HEK293 (cell line): ENCODE results near the gene DSG1.

Source experiments
- CTCF ChIA-PET: fragments of 350-600 bp; formaldehyde crosslinking; extraction: SDS; loops from one replicate; lab custom pipeline; 2021; ENCODE audit warnings: antibody characterized with exemption; lab: Yijun Ruan, JAX
- POLR2A ChIA-PET: fragments of 300-600 bp; formaldehyde crosslinking; extraction: SDS; loops from one replicate; lab custom pipeline; 2020; ENCODE audit warnings: antibody characterized with exemption, inconsistent platforms; lab: Yijun Ruan, JAX
- H3K27ac ChIP-seq: fragments of 200-500 bp; sonication (Bioruptor generic); 2 replicates; pipeline ENCODE4 v1.5.1; 2014; ENCODE audit warnings: low read depth, low read length, control low read depth, inconsistent platforms; ENCODE audit errors: extremely low read depth
- H3K36me3 ChIP-seq, 2 experiments: fragments of 200-500 bp in 1 of 2; sonication (Bioruptor generic) in 1 of 2; 1 replicate in 1 of 2; 2 replicates in 1 of 2; pipeline ENCODE4 v1.5.1; 2014 to 2017; ENCODE audit warnings: inconsistent platforms in 2 of 2, low read length in 2 of 2; ENCODE audit not compliant: control insufficient read depth in 2 of 2, insufficient read depth in 1 of 2
- H3K4me1 ChIP-seq: fragments of 200-500 bp; sonication (Bioruptor generic); 2 replicates; pipeline ENCODE4 v1.5.1; 2014; ENCODE audit warnings: mild to moderate bottlenecking, low read length, inconsistent platforms; ENCODE audit not compliant: control insufficient read depth, insufficient read depth
- H3K4me3 ChIP-seq: 2 replicates; pipeline ENCODE4 v1.5.1; 2011; ENCODE audit warnings: low read depth, mild to moderate bottlenecking, control low read depth, low read length, moderate library complexity
- H3K9me3 ChIP-seq: fragments of 200-500 bp; sonication (Bioruptor generic); 2 replicates; pipeline ENCODE4 v1.5.1; 2014; ENCODE audit warnings: low read depth, low read length, inconsistent platforms; ENCODE audit not compliant: control insufficient read depth, insufficient read depth
- BCL11A ChIP-seq: fragments of 450-650 bp; formaldehyde crosslinking; IDR thresholded peaks from 2 replicates; pipeline ENCODE4 v1.5.1; 2016; ENCODE audit warnings: low read depth, missing biosample characterization, missing genetic modification characterization
- CTCF ChIP-seq: fragments of 450-650 bp; formaldehyde crosslinking; IDR thresholded peaks from 2 replicates; pipeline ENCODE4 v1.5.1; 2016; ENCODE audit warnings: missing biosample characterization, missing genetic modification characterization
- HOXC10 ChIP-seq: sonication (generic); formaldehyde crosslinking; IDR thresholded peaks from 2 replicates; pipeline ENCODE4 v1.8.1; 2023; ENCODE audit warnings: mild to moderate bottlenecking, missing genetic modification reagents
- IKZF3 ChIP-seq: fragments of 450-650 bp; IDR thresholded peaks from 2 replicates; pipeline ENCODE4 v1.5.0; 2018; ENCODE audit warnings: missing biosample characterization, mild to moderate bottlenecking, missing genetic modification characterization, moderate library complexity
- PRDM10 ChIP-seq: fragments of 450-650 bp; formaldehyde crosslinking; IDR thresholded peaks from 2 replicates; pipeline ENCODE4 v1.5.1; 2016; ENCODE audit warnings: missing biosample characterization, missing genetic modification characterization
- RBAK ChIP-seq: fragments of 450-650 bp; formaldehyde crosslinking; IDR thresholded peaks from 2 replicates; pipeline ENCODE4 v1.5.1; 2016; ENCODE audit warnings: missing biosample characterization, missing genetic modification characterization
- YY1 ChIP-seq: fragments of 450-650 bp; formaldehyde crosslinking; IDR thresholded peaks from 2 replicates; pipeline ENCODE4 v1.5.1; 2018; ENCODE audit warnings: missing biosample characterization, missing genetic modification characterization
- YY2 ChIP-seq: fragments of 450-650 bp; formaldehyde crosslinking; IDR thresholded peaks from 2 replicates; pipeline ENCODE4 v1.5.1; 2016; ENCODE audit warnings: missing biosample characterization, missing genetic modification characterization
- ZBTB17 ChIP-seq: fragments of 450-650 bp; formaldehyde crosslinking; IDR thresholded peaks from 2 replicates; pipeline ENCODE4 v1.5.1; 2016; ENCODE audit warnings: missing biosample characterization, missing genetic modification characterization
- ZBTB26 ChIP-seq: fragments of 450-650 bp; formaldehyde crosslinking; optimal IDR thresholded peaks from 2 replicates; pipeline ENCODE3; 2016; ENCODE audit warnings: missing biosample characterization, mild to moderate bottlenecking, missing genetic modification characterization
- ZBTB8A ChIP-seq: fragments of 450-650 bp; formaldehyde crosslinking; IDR thresholded peaks from 2 replicates; pipeline ENCODE4 v1.5.1; 2016; ENCODE audit warnings: missing biosample characterization, missing genetic modification characterization
- ZEB2 ChIP-seq: fragments of 450-650 bp; formaldehyde crosslinking; IDR thresholded peaks from 2 replicates; pipeline ENCODE4 v1.5.1; 2016; ENCODE audit warnings: missing biosample characterization, missing genetic modification characterization
- ZNF175 ChIP-seq: fragments of 450-650 bp; formaldehyde crosslinking; IDR thresholded peaks from 2 replicates; pipeline ENCODE4 v1.5.1; 2016; ENCODE audit warnings: missing biosample characterization, missing genetic modification characterization
- ZNF280C ChIP-seq: fragments of 450-650 bp; formaldehyde crosslinking; IDR thresholded peaks from 2 replicates; pipeline ENCODE4 v1.5.1; 2016; ENCODE audit warnings: missing biosample characterization, missing genetic modification characterization
- ZNF433 ChIP-seq: fragments of 450-650 bp; formaldehyde crosslinking; IDR thresholded peaks from 2 replicates; pipeline ENCODE4 v1.5.1; 2016; ENCODE audit warnings: missing biosample characterization, missing genetic modification characterization, low read depth
- ZNF521 ChIP-seq: fragments of 450-650 bp; formaldehyde crosslinking; IDR thresholded peaks from 2 replicates; pipeline ENCODE4 v1.5.1; 2017; ENCODE audit warnings: missing biosample characterization, mild to moderate bottlenecking, missing genetic modification characterization
- ZNF529 ChIP-seq: fragments of 450-650 bp; formaldehyde crosslinking; IDR thresholded peaks from 2 replicates; pipeline ENCODE4 v1.5.1; 2017; ENCODE audit warnings: missing genetic modification characterization, missing biosample characterization; ENCODE audit not compliant: insufficient replicate concordance
- ZNF530 ChIP-seq: fragments of 450-650 bp; formaldehyde crosslinking; IDR thresholded peaks from 2 replicates; pipeline ENCODE4 v1.5.1; 2016; ENCODE audit warnings: low read depth, missing biosample characterization, missing genetic modification characterization
- ZNF626 ChIP-seq: fragments of 450-650 bp; sonication (Bioruptor Pico); formaldehyde crosslinking; IDR thresholded peaks from 2 replicates; pipeline ENCODE4 v1.5.1; 2018; ENCODE audit warnings: missing biosample characterization, missing genetic modification characterization, inconsistent platforms
- ZNF654 ChIP-seq: fragments of 450-650 bp; formaldehyde crosslinking; IDR thresholded peaks from 2 replicates; pipeline ENCODE4 v1.5.1; 2016; ENCODE audit warnings: low read depth, missing biosample characterization, missing genetic modification characterization
- ZNF660 ChIP-seq: fragments of 450-650 bp; IDR thresholded peaks from 2 replicates; pipeline ENCODE4 v1.5.1; 2018; ENCODE audit warnings: missing biosample characterization, mild to moderate bottlenecking, missing genetic modification characterization
- ZNF791 ChIP-seq: fragments of 450-650 bp; formaldehyde crosslinking; IDR thresholded peaks from 2 replicates; pipeline ENCODE4 v1.5.1; 2016; ENCODE audit warnings: missing biosample characterization, missing genetic modification characterization
- ZNF792 ChIP-seq: fragments of 450-650 bp; formaldehyde crosslinking; IDR thresholded peaks from 2 replicates; pipeline ENCODE4 v1.5.1; 2016; ENCODE audit warnings: missing biosample characterization, missing genetic modification characterization
- TF ChIP-seq, protein P1 (sequence below): fragments of 450-650 bp; formaldehyde crosslinking; IDR thresholded peaks from 2 replicates; pipeline ENCODE4 v1.5.1; 2017; ENCODE audit warnings: missing biosample characterization, missing genetic modification characterization
- TF ChIP-seq, protein P2 (sequence below): fragments of 450-650 bp; formaldehyde crosslinking; IDR thresholded peaks from 2 replicates; pipeline ENCODE4 v1.5.1; 2016; ENCODE audit warnings: missing biosample characterization, missing genetic modification characterization, low read depth

DSG1 gene

DNA sequence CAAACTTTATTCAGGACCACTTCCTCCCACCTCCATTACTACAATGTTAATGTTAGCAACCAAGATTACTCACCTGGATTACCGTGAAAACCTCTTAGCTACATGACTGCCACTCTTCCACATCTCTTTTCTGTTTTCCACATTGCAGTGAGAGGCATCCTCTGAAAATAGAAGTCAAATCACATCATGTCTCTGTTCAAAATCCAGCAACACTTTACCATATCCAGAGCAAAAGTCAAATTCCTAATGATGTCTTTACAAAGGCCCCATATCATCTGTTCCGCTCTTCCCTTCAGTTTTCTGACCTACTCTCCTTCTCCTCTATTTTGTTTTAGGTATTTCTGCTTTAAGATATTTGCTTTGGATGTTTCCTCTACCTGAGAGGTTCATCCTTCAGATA lies 37.5 kb upstream of the DSG1 start:
- Histone ChIP-seq H3K36me3 (no peaks in the 10 kb centered on the region), H3K4me1 (peaks cover 4% of the 10 kb centered on the region; the same call in 1 of the 2 replicates), H3K4me3 (no peak overlapping the region), H3K9me3 (no peaks in the 10 kb centered on the region), H3K27ac (no peak overlapping the region)
- TF ChIP-seq, protein P1, sequence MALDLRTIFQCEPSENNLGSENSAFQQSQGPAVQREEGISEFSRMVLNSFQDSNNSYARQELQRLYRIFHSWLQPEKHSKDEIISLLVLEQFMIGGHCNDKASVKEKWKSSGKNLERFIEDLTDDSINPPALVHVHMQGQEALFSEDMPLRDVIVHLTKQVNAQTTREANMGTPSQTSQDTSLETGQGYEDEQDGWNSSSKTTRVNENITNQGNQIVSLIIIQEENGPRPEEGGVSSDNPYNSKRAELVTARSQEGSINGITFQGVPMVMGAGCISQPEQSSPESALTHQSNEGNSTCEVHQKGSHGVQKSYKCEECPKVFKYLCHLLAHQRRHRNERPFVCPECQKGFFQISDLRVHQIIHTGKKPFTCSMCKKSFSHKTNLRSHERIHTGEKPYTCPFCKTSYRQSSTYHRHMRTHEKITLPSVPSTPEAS (tag by site-specific recombination), result no peak
- TF ChIP-seq HOXC10 (CRISPR knock-in tag) (no peak), IKZF3 (tag by site-specific recombination) (no peak), ZBTB8A (no peak), YY2 (no peak), PRDM10 (tag by site-specific recombination) (no peak), ZNF626 (tag by site-specific recombination) (no peak), CTCF (tag by site-specific recombination) (no peak), ZNF791 (tag by site-specific recombination) (no peak), ZBTB17 (no peak), YY1 (tag by site-specific recombination) (no peak), ZNF280C (tag by site-specific recombination) (no peak)
- CTCF ChIA-PET, result no interaction called here
- POLR2A ChIA-PET, result no interaction called here

- Histone ChIP-seq H3K9me3 (no peaks in the 10 kb centered on the region), H3K4me1 (no peaks in the 10 kb centered on the region), H3K4me3 (no peak overlapping the region), H3K36me3 (no peaks in the 10 kb centered on the region), H3K27ac (no peak overlapping the region)
- ChIA-PET POLR2A (no interaction called here), CTCF (interaction anchor here (0.8 kb wide), 1 partner anchor 15 kb away, joined by 3 read pairs; no protein-coding TSS in a partner anchor)
- TF ChIP-seq ZNF660 (tag by site-specific recombination) (no peak), ZNF433 (tag by site-specific recombination) (no peak), ZNF792 (no peak), ZNF529 (tag by site-specific recombination) (no peak), BCL11A (tag by site-specific recombination) (no peak), ZBTB26 (tag by site-specific recombination) (no peak), RBAK (tag by site-specific recombination) (no peak), ZNF530 (tag by site-specific recombination) (no peak), ZNF175 (tag by site-specific recombination) (no peak), ZNF521 (tag by site-specific recombination) (no peak), ZEB2 (tag by site-specific recombination) (no peak), ZNF654 (tag by site-specific recombination) (no peak)
- TF ChIP-seq, protein P2, sequence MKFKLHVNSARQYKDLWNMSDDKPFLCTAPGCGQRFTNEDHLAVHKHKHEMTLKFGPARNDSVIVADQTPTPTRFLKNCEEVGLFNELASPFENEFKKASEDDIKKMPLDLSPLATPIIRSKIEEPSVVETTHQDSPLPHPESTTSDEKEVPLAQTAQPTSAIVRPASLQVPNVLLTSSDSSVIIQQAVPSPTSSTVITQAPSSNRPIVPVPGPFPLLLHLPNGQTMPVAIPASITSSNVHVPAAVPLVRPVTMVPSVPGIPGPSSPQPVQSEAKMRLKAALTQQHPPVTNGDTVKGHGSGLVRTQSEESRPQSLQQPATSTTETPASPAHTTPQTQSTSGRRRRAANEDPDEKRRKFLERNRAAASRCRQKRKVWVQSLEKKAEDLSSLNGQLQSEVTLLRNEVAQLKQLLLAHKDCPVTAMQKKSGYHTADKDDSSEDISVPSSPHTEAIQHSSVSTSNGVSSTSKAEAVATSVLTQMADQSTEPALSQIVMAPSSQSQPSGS (tag by site-specific recombination), result no peak
These were observed 36.5 kb upstream of the DSG1 start for GRCh38 chr18:31281437-31281836.
